CD14-positive monocyte (primary cell): ENCODE measurements around the gene C9orf57. TPM values are rescaled to one million over a fixed set of nuclear protein-coding genes. Genes with fewer than 3 reads are reported as not detected.
A peak's percentile ranks its signal among the peaks of the same experiment; 100 is the strongest.

Experiments
- DNase-seq, 3 donors: peaks; one replicate each; pipeline ENCODE4 v3.0.0-alpha.2; 2011 to 2022
- H2AFZ ChIP-seq: 2 replicates; pipeline ENCODE4 v1.6.0; 2012; ENCODE audit warnings: mild to moderate bottlenecking, low read depth, low read length, inconsistent platforms; ENCODE audit not compliant: insufficient read depth, poor library complexity, severe bottlenecking
- H3K27ac ChIP-seq, 2 donors: 1 replicate in 1 of 2; 2 replicates in 1 of 2; pipeline ENCODE4 v1.5.1; 2012 to 2013; ENCODE audit warnings: low read length in 2 of 2, control low read depth in 1 of 2, inconsistent platforms in 1 of 2, low read depth in 1 of 2, mild to moderate bottlenecking in 1 of 2
- H3K27me3 ChIP-seq, 2 donors: one replicate each; pipeline versions ENCODE4 v1.6.0 to v1.6.1; 2011 to 2013; ENCODE audit warnings: low read length in 2 of 2; ENCODE audit not compliant: control insufficient read depth in 2 of 2, insufficient read depth in 2 of 2
- H3K36me3 ChIP-seq, 2 donors: replicated peaks in 1 of 2; 1 replicate in 1 of 2; 2 replicates in 1 of 2; pipeline versions ENCODE4 v1.5.1 to v1.6.1; 2012 to 2013; ENCODE audit warnings: low read length in 2 of 2, control low read depth in 1 of 2, inconsistent platforms in 1 of 2, mild to moderate bottlenecking in 1 of 2; ENCODE audit not compliant: insufficient read depth in 2 of 2, control insufficient read depth in 1 of 2
- H3K4me1 ChIP-seq, 2 donors: 1 replicate in 1 of 2; 2 replicates in 1 of 2; pipeline versions ENCODE4 v1.5.1 to v1.6.1; 2012 to 2013; ENCODE audit warnings: low read length in 2 of 2, control low read depth in 1 of 2, inconsistent platforms in 1 of 2, mild to moderate bottlenecking in 1 of 2, moderate library complexity in 1 of 2; ENCODE audit not compliant: insufficient read depth in 2 of 2, control insufficient read depth in 1 of 2
- H3K4me2 ChIP-seq: replicated peaks from 2 replicates; pipeline ENCODE3; 2012; ENCODE audit warnings: low read length, moderate library complexity, mild to moderate bottlenecking; ENCODE audit not compliant: poor library complexity, severe bottlenecking; ENCODE audit errors: extremely low read depth
- H3K4me3 ChIP-seq, 3 experiments: fragments of 200-600 bp in 1 of 3; sonication (generic) in 1 of 3; replicated peaks in 1 of 3; 1 replicate in 2 of 3; 2 replicates in 1 of 3; pipeline ENCODE4 v1.5.1; 2011 to 2013; ENCODE audit warnings: low read length in 3 of 3, mild to moderate bottlenecking in 3 of 3, control low read depth in 2 of 3, low read depth in 2 of 3, inconsistent platforms in 1 of 3, moderate library complexity in 1 of 3
- H3K79me2 ChIP-seq: 2 replicates; pipeline ENCODE4 v1.6.0; 2012; ENCODE audit warnings: mild to moderate bottlenecking, control low read depth, inconsistent platforms, low read length, moderate library complexity; ENCODE audit not compliant: insufficient read depth
- H3K9ac ChIP-seq: 2 replicates; pipeline ENCODE4 v1.6.0; 2017; ENCODE audit warnings: low read length, mild to moderate bottlenecking; ENCODE audit not compliant: insufficient read depth, poor library complexity, severe bottlenecking
- H3K9me3 ChIP-seq, 2 donors: replicated peaks in 1 of 2; 1 replicate in 1 of 2; 2 replicates in 1 of 2; pipeline versions ENCODE4 v1.5.1 to v1.6.1; 2012 to 2013; ENCODE audit warnings: low read length in 2 of 2, control low read depth in 1 of 2; ENCODE audit not compliant: control insufficient read depth in 1 of 2, insufficient read depth in 1 of 2
- H4K20me1 ChIP-seq: 2 replicates; pipeline ENCODE4 v1.6.0; 2012; ENCODE audit warnings: mild to moderate bottlenecking, low read length, control low read depth, moderate library complexity; ENCODE audit not compliant: insufficient read depth
- H3K27ac Mint-ChIP-seq, 7 donors: one replicate each; pipeline ENCODE4 v1.8.0; 2020; ENCODE audit warnings: mild to moderate bottlenecking in 7 of 7, mixed read lengths in 7 of 7, moderate library complexity in 6 of 7, inconsistent platforms in 2 of 7
- H3K27me3 Mint-ChIP-seq, 3 donors: one replicate each; pipeline ENCODE4 v1.8.0; 2021 to 2022; ENCODE audit warnings: low read depth in 3 of 3, mild to moderate bottlenecking in 3 of 3, mixed read lengths in 3 of 3, moderate library complexity in 3 of 3, inconsistent platforms in 1 of 3
- H3K36me3 Mint-ChIP-seq, 2 donors: one replicate each; pipeline ENCODE4 v1.8.0; 2020; ENCODE audit warnings: mixed read lengths in 2 of 2, inconsistent platforms in 1 of 2, mild to moderate bottlenecking in 1 of 2
- H3K4me1 Mint-ChIP-seq: one replicate; pipeline ENCODE4 v1.8.0; 2020; ENCODE audit warnings: mild to moderate bottlenecking, mixed read lengths
- H3K4me3 Mint-ChIP-seq, 2 donors: one replicate each; pipeline ENCODE4 v1.8.0; 2020; ENCODE audit warnings: mild to moderate bottlenecking in 2 of 2, mixed read lengths in 2 of 2, moderate library complexity in 1 of 2
- H3K9me3 Mint-ChIP-seq, 7 donors: one replicate each; pipeline ENCODE4 v1.8.0; 2020 to 2022; ENCODE audit warnings: mixed read lengths in 7 of 7, mild to moderate bottlenecking in 6 of 7, moderate library complexity in 6 of 7, inconsistent platforms in 2 of 7
- WGBS: methylation state at CpG from one replicate; pipeline ENCODE4 v1.1.5; 2013; ENCODE audit warnings: missing lambda C conversion rate; ENCODE audit not compliant: insufficient coverage; 5-methylcytosine and 5-hydroxymethylcytosine counted together
- intact Hi-C, 2 donors: fragments of 100-400 bp; cut with micrococcal nuclease; formaldehyde crosslinking; loops; one replicate each; pipeline versions ENCODE4 v1.15.0 to v1.15.1; 2023
- polyA plus RNA-seq, 3 donors: library from polyadenylated mRNA; depleted of rRNA in 1 of 3; unstranded in 2 of 3; stranded (reverse) in 1 of 3; fragments of 300-500 nt in 2 of 3; fragments of >200 nt in 1 of 3; fragmentation: Illumina TruSeq in 2 of 3; gene quantifications; 1 replicate in 2 of 3; 2 replicates in 1 of 3; pipeline ENCODE4 v1.2.3, GENCODE V29; 2012 to 2021
- TF ChIP-seq, protein P1 (sequence below): fragments of 200-600 bp; IDR thresholded peaks from one replicate; pipeline ENCODE4 v1.8.0; 2022; ENCODE audit warnings: antibody characterized with exemption, mild to moderate bottlenecking

Gene C9orf57
- polyA plus RNA-seq, 3 donors = not detected

DNA sequence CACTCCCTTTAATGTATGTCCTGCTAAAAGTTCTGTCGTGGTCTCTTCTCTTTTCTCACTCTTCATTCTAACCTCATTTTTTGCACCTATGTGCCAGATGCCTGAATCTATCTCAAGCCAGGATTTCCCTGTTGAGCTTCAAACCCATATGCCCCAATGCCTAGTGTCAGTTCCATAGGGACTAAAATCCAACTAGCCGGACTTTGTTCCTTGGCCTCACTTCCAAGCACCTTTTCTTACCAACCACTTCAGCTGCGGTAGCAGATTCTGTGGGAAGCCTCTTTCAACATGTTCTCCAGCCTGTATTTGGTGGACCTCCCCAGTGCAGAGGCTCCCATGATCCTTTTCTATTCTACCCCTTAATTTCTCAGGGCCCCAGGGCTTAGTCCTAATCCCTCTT, 17.5 kb downstream of the C9orf57 start:
- TF ChIP-seq, protein P1, sequence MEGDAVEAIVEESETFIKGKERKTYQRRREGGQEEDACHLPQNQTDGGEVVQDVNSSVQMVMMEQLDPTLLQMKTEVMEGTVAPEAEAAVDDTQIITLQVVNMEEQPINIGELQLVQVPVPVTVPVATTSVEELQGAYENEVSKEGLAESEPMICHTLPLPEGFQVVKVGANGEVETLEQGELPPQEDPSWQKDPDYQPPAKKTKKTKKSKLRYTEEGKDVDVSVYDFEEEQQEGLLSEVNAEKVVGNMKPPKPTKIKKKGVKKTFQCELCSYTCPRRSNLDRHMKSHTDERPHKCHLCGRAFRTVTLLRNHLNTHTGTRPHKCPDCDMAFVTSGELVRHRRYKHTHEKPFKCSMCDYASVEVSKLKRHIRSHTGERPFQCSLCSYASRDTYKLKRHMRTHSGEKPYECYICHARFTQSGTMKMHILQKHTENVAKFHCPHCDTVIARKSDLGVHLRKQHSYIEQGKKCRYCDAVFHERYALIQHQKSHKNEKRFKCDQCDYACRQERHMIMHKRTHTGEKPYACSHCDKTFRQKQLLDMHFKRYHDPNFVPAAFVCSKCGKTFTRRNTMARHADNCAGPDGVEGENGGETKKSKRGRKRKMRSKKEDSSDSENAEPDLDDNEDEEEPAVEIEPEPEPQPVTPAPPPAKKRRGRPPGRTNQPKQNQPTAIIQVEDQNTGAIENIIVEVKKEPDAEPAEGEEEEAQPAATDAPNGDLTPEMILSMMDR = no peak
- no peak overlapping the region for H3K9ac ChIP-seq
- H3K27ac ChIP-seq = peak overlapping the region in 1 of 2 donors; percentile 62
- no peaks in the 10 kb centered on the region for H3K36me3 ChIP-seq
- no peak for DNase-seq
- WGBS = 100% methylated on average over 3 of the region's 3 CpGs
- no peaks in the 10 kb centered on the region for H3K36me3 Mint-ChIP-seq
- peaks cover 0 to 4% (median 3%) of the 10 kb centered on the region in 3 donors for H3K27me3 Mint-ChIP-seq
- no peak overlapping the region for H2AFZ ChIP-seq
- H3K9me3 Mint-ChIP-seq = peaks cover 0 to 2% (median 0%) of the 10 kb centered on the region in 7 donors
- H3K4me1 ChIP-seq = peaks cover 14 to 21% of the 10 kb centered on the region in 2 donors
- intact Hi-C loops = loop anchor here in 1 of 2 donors (10.0 kb wide), 1 partner anchor 1042 kb away; no protein-coding TSS in a partner anchor
- no peak overlapping the region for H3K4me2 ChIP-seq
- H3K27ac Mint-ChIP-seq = peak overlapping the region; percentile 82 to 95 (median 87)
- no peaks in the 10 kb centered on the region for H3K79me2 ChIP-seq
- H3K4me3 ChIP-seq = no peak overlapping the region
- no peaks in the 10 kb centered on the region for H3K9me3 ChIP-seq
- no peaks in the 10 kb centered on the region for H4K20me1 ChIP-seq
- peaks cover 26% of the 10 kb centered on the region for H3K4me1 Mint-ChIP-seq
- no peaks in the 10 kb centered on the region for H3K27me3 ChIP-seq
- peak overlapping the region in 1 of 2 donors; percentile 26 for H3K4me3 Mint-ChIP-seq

DNA sequence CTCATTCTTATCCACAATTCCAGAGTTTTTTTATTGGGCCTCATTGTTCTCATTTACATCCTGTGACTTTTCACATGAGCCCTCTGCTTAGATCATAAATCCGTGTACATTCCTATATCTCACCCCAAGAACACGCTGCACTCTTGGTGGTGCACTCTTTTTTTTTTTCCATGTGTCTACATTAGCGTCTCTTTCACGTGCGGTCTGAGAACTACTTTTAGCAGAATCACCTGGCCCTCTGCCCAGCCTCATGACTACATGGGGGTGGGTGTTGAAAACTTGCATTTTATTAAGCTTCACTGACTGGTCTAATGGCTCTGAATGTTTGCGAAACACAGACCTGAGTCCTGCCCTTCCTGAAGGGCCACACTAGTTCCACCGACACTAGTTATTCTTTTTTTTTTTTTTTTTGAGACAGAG, 18.6 kb downstream of the C9orf57 start:
- Histone ChIP-seq H3K36me3 (no peaks in the 10 kb centered on the region), H3K27ac (peak overlapping the region; percentile 60 to 76), H3K79me2 (no peaks in the 10 kb centered on the region), H3K9me3 (no peaks in the 10 kb centered on the region), H3K4me1 (peaks cover 14 to 21% of the 10 kb centered on the region in 2 donors), H3K4me2 (no peak overlapping the region), H3K27me3 (no peaks in the 10 kb centered on the region), H3K4me3 (no peak overlapping the region), H4K20me1 (no peaks in the 10 kb centered on the region), H2AFZ (no peak overlapping the region), H3K9ac (no peak overlapping the region)
- H3K4me1 Mint-ChIP-seq = peaks cover 26% of the 10 kb centered on the region
- TF ChIP-seq, protein P1 = no peak
- no peaks in the 10 kb centered on the region for H3K9me3 Mint-ChIP-seq
- peaks cover 0 to 4% (median 3%) of the 10 kb centered on the region in 3 donors for H3K27me3 Mint-ChIP-seq
- DNase-seq = peak; percentile 68 to 85 (median 80)
- intact Hi-C loops = loop anchor here in 1 of 2 donors (10.0 kb wide), 1 partner anchor 1043 kb away; no protein-coding TSS in a partner anchor
- H3K36me3 Mint-ChIP-seq = no peaks in the 10 kb centered on the region
- peak overlapping the region; percentile 88 to 98 (median 95) for H3K27ac Mint-ChIP-seq
- H3K4me3 Mint-ChIP-seq = no peak overlapping the region
- 0% methylated on average over 1 of the region's 7 CpGs for WGBS
